Breast epithelium (tissue), 3 donors: ENCODE results near the gene IPCEF1.

Experiments
- CTCF ChIP-seq, 3 donors: fragments of 450-650 bp; IDR thresholded peaks; one replicate each; pipeline ENCODE4 v1.5.1; 2016 to 2017; ENCODE audit warnings: antibody characterized with exemption in 3 of 3, mild to moderate bottlenecking in 3 of 3, moderate library complexity in 3 of 3
- POLR2A ChIP-seq: fragments of 450-650 bp; IDR thresholded peaks from one replicate; pipeline ENCODE4 v1.6.1; 2016; ENCODE audit warnings: antibody characterized with exemption, mild to moderate bottlenecking, moderate library complexity
- POLR2AphosphoS5 ChIP-seq, 3 donors: sonication (generic); formaldehyde crosslinking; IDR thresholded peaks; one replicate each; pipeline ENCODE4 v1.6.1; 2017; ENCODE audit warnings: antibody characterized with exemption in 3 of 3

- TF ChIP-seq POLR2A (no peak), CTCF (IDR thresholded peaks at IDR 0.05) (no peak), POLR2AphosphoS5 (IDR thresholded peaks at IDR 0.05) (no peak)
Measured at GRCh38 chr6:154406301-154406700, 49.7 kb upstream of the IPCEF1 start.
